Raji (cell line): ENCODE measurements around the gene CEPT1.

ENCODE experiments used
- POLR2A ChIP-seq: IDR thresholded peaks from 2 replicates; pipeline ENCODE4 v1.6.1; 2011; ENCODE audit warnings: low read depth, low read length, control low read depth; ENCODE audit not compliant: insufficient read depth

Gene CEPT1

GRCh38 chr1:111141245-111142220, 1.5 kb downstream of the CEPT1 start:
- TF ChIP-seq POLR2A = no peak

GRCh38 chr1:111142356-111142975, 2.4 kb downstream of the CEPT1 start:
- TF ChIP-seq POLR2A = no peak

DNA sequence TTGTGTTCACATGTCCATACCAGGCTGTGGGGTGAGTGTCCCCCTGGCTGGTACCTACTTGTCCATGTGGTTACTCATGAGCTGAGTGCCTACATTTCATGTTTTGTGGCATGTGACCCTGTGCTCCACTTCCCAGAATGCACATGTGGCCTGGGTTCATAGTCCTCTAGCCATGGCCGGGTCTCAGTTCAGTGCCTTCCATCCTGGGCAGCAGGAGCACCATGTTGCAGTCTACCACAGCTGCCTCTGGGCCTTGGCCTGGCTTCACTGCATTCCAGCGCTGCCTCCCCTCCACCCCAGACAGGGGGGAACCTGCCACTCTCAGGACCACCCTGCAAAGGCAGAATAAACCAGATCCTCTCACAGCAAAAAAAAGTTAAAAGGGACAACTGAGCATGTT, 5.5 kb downstream of the CEPT1 start:
- no peak for TF ChIP-seq POLR2A

- no peak for TF ChIP-seq POLR2A
These were observed 6.1 kb downstream of the CEPT1 start for GRCh38 chr1:111145963-111146768.

- no peak for TF ChIP-seq POLR2A
These were observed 7.9 kb downstream of the CEPT1 start for GRCh38 chr1:111147948-111148347.

DNA sequence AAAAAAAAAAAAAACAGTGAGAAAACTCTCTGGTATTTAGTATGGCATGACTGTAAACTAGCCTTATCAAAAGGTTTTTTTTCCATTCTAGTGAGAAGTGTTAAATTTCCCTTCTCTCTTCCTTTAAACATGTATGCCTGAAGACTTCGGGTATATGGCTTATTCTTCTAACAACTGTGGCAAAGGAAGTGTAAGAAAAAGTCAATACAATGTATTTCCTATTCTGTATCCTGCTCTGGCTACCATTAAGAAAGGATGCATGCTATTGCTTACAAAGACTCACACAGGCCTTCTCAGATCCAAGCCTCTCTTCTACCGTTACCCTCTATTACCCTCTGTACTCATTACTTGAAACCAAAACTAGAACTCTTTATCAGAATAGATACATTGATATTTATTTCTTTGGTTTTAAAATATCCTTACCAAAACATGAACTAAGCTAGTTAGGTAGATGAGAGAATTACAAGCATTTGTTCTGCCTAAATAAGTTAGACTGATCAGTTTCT, 8.4 kb downstream of the CEPT1 start:
- TF ChIP-seq POLR2A = no peak

DNA sequence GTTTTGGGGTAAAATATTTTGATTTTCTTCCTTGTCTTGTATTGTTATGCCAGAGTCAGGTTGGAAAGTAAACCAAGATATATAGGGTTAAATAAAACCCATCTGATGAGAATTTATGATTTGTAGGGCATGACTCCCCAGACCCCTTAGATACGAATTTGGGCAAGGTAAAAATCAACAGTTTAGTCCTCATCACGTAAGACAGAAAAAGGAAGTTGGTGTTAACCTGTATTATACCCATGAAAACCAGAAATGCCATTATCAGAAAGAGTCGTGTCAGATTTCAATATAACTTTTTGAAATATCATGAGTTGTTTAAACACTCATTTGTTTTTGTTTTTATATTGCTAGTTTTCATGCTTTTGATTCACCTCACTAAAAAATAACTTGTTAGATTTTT, 11.8 kb downstream of the CEPT1 start:
- TF ChIP-seq POLR2A = no peak

- TF ChIP-seq POLR2A = no peak
These were observed 14.3 kb downstream of the CEPT1 start for GRCh38 chr1:111154021-111154999.

GRCh38 chr1:111157431-111157830, 17.4 kb downstream of the CEPT1 start:
- no peak for TF ChIP-seq POLR2A

GRCh38 chr1:111161843-111162487, 21.9 kb downstream of the CEPT1 start:
- TF ChIP-seq POLR2A = no peak

- no peak for TF ChIP-seq POLR2A
These were observed 22.5 kb downstream of the CEPT1 start for GRCh38 chr1:111162488-111162880.

DNA sequence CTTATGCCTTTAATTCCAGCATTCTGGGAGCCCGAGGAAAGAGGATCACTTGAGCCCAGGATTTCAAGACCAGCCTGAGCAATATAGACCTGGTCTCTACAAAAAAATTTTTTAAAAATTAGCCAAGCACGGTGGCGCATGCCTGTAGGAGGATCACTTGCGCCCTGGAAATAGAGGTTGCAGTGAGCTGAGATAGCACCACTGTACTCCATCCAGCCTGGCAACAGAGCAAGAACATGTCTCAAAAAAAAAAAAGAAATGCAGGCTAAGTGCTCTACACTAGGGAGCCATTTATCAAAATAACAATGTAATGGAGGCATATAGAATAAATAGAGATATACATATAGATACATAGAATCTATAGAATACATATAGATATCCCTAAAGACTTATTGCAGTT, 23.3 kb downstream of the CEPT1 start:
- no peak for TF ChIP-seq POLR2A

DNA sequence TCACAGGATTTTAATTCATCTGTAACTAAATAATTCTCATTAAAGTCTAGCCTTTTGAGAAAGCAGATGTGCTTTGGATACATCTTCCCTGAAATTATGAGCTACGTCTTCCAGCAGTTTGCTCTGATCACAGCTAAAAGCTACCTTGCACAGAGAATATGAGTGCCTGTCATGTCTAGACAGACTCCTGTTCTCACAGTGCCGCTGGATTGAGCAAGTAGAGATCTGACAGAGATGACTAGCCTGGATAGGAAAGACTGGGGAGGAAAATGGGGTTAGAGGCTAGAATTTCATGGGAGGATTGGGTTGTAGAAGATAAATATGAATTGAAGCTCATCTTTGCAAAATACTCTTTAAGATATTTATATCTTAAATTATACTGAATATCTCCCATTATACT, 24.1 kb downstream of the CEPT1 start:
- no peak for TF ChIP-seq POLR2A

- TF ChIP-seq POLR2A = no peak
These were observed 32.4 kb downstream of the CEPT1 start for GRCh38 chr1:111172463-111172862.
